LNCAP (cell line): Measurements from ENCODE around the gene TENT5C.

Experiments used
- CTCF ChIP-seq: fragments of 450-650 bp; IDR thresholded peaks from 2 replicates; pipeline ENCODE4 v1.5.1; 2017; ENCODE audit warnings: mild to moderate bottlenecking

Gene TENT5C

GRCh38 chr1:117562581-117563491 is 43.0 kb upstream of the TENT5C start:
- no peak for TF ChIP-seq CTCF

- no peak for TF ChIP-seq CTCF
Measured at GRCh38 chr1:117563492-117563875, 42.4 kb upstream of the TENT5C start.

GRCh38 chr1:117564227-117565075 is 41.4 kb upstream of the TENT5C start:
- no peak for TF ChIP-seq CTCF

- no peak for TF ChIP-seq CTCF
Measured at GRCh38 chr1:117565076-117565556, 40.7 kb upstream of the TENT5C start.

GRCh38 chr1:117565745-117566455 is 39.9 kb upstream of the TENT5C start:
- no peak for TF ChIP-seq CTCF

- TF ChIP-seq CTCF: no peak
Measured at GRCh38 chr1:117566556-117566955, 39.3 kb upstream of the TENT5C start.

GRCh38 chr1:117567435-117567834 is 38.4 kb upstream of the TENT5C start:
- no peak for TF ChIP-seq CTCF
